GM23338 (cell line): ENCODE results near the gene C16orf86. TPM values are rescaled to one million over a fixed set of nuclear protein-coding genes. Genes with fewer than 3 reads are reported as not detected.

Experiments used
- ATAC-seq: fragments of 200-7000 bp; cut with Tn5 transposase; 3 replicates; pipeline ENCODE4 v1.9.1; 2020
- DNase-seq: peaks from one replicate; pipeline ENCODE4 v3.0.0-alpha.2; 2015; ENCODE audit warnings: low spot score
- H2AFZ ChIP-seq: fragments of 200-600 bp; sonication (generic); 2 replicates; pipeline ENCODE4 v1.8.0; 2016; ENCODE audit warnings: antibody characterized with exemption, mild to moderate bottlenecking, moderate library complexity
- H3F3A ChIP-seq: fragments of 200-600 bp; sonication (generic); replicated peaks from 2 replicates; pipeline ENCODE4 v1.8.0; 2017; ENCODE audit warnings: antibody characterized with exemption, mixed run types, low read depth
- H3K27ac ChIP-seq: fragments of 200-600 bp; sonication (generic); 2 replicates; pipeline ENCODE4 v1.6.1; 2016; ENCODE audit warnings: low read depth
- H3K27me3 ChIP-seq: fragments of 200-600 bp; sonication (generic); 2 replicates; pipeline ENCODE4 v1.8.0; 2016; ENCODE audit warnings: mild to moderate bottlenecking, mixed run types, moderate library complexity; ENCODE audit not compliant: insufficient read depth
- H3K36me3 ChIP-seq: fragments of 200-600 bp; sonication (generic); 2 replicates; pipeline ENCODE4 v1.8.0; 2016; ENCODE audit warnings: mild to moderate bottlenecking; ENCODE audit not compliant: insufficient read depth
- H3K4me1 ChIP-seq: fragments of 200-600 bp; sonication (generic); 2 replicates; pipeline ENCODE4 v1.8.0; 2016; ENCODE audit warnings: mild to moderate bottlenecking, moderate library complexity; ENCODE audit not compliant: insufficient read depth
- H3K4me2 ChIP-seq: fragments of 200-600 bp; sonication (generic); 2 replicates; pipeline ENCODE4 v1.7.1; 2017; ENCODE audit warnings: mixed run types
- H3K4me3 ChIP-seq: fragments of 200-600 bp; sonication (generic); 2 replicates; pipeline ENCODE4 v1.6.1; 2016; ENCODE audit warnings: mixed run types
- H3K79me2 ChIP-seq: fragments of 200-600 bp; sonication (generic); replicated peaks from 2 replicates; pipeline ENCODE4 v1.8.0; 2017; ENCODE audit warnings: mild to moderate bottlenecking; ENCODE audit not compliant: insufficient read depth
- H3K9me2 ChIP-seq: fragments of 200-600 bp; sonication (generic); 2 replicates; pipeline ENCODE4 v1.8.0; 2017; ENCODE audit not compliant: insufficient read depth
- H4K20me1 ChIP-seq: fragments of 200-600 bp; sonication (generic); replicated peaks from 2 replicates; pipeline ENCODE4 v1.8.0; 2017; ENCODE audit warnings: mild to moderate bottlenecking; ENCODE audit not compliant: insufficient read depth
- H3K27ac Mint-ChIP-seq: 2 replicates; pipeline ENCODE4 v1.8.0; 2020; ENCODE audit warnings: inconsistent platforms, mild to moderate bottlenecking, moderate library complexity, mixed read lengths
- H3K27me3 Mint-ChIP-seq: 3 replicates; pipeline ENCODE4 v1.8.0; 2022; ENCODE audit warnings: low read depth, mild to moderate bottlenecking, moderate library complexity, mixed read lengths, inconsistent platforms; ENCODE audit not compliant: insufficient read depth, poor library complexity
- H3K36me3 Mint-ChIP-seq: 3 replicates; pipeline ENCODE4 v1.8.0; 2021; ENCODE audit warnings: low read depth, mild to moderate bottlenecking, inconsistent platforms, moderate library complexity, mixed read lengths
- H3K4me1 Mint-ChIP-seq: 3 replicates; pipeline ENCODE4 v1.8.0; 2020; ENCODE audit warnings: mild to moderate bottlenecking, inconsistent platforms, mixed read lengths
- H3K4me3 Mint-ChIP-seq: 3 replicates; pipeline ENCODE4 v1.8.0; 2021; ENCODE audit warnings: moderate library complexity, mild to moderate bottlenecking, inconsistent platforms, mixed read lengths
- H3K9me3 Mint-ChIP-seq: 3 replicates; pipeline ENCODE4 v1.8.0; 2020; ENCODE audit warnings: moderate library complexity, mild to moderate bottlenecking, inconsistent platforms, mixed read lengths
- CREB1 ChIP-seq: fragments of 250-450 bp; sonication (Bioruptor Pico); IDR thresholded peaks from 2 replicates; pipeline ENCODE4 v1.5.0; 2020; ENCODE audit warnings: low read depth, mild to moderate bottlenecking, moderate library complexity
- CTCF ChIP-seq, 2 experiments: fragments of 200-600 bp in 1 of 2; sonication (generic) in 1 of 2; conservative IDR thresholded peaks; 2 replicates each; pipeline versions ENCODE4 v1.5.1 to v1.6.1; 2016 to 2017; ENCODE audit warnings: antibody characterized with exemption in 2 of 2, low read depth in 2 of 2, mild to moderate bottlenecking in 2 of 2, moderate library complexity in 1 of 2
- EZH2phosphoT487 ChIP-seq: fragments of 200-600 bp; sonication (generic); IDR thresholded peaks from one replicate; pipeline ENCODE4 v1.8.1; 2018; ENCODE audit warnings: antibody characterized with exemption; ENCODE audit not compliant: unreplicated experiment
- JUNB ChIP-seq: IDR thresholded peaks from one replicate; pipeline ENCODE4 v1.6.1; 2016; ENCODE audit warnings: antibody characterized with exemption; ENCODE audit not compliant: unreplicated experiment
- NANOG ChIP-seq: IDR thresholded peaks from 2 replicates; pipeline ENCODE4 v1.6.1; 2016; ENCODE audit warnings: antibody characterized with exemption, borderline replicate concordance
- POLR2AphosphoS5 ChIP-seq: IDR thresholded peaks from 2 replicates; pipeline ENCODE4 v1.6.1; 2016; ENCODE audit warnings: antibody characterized with exemption, low read depth
- ZNF114 ChIP-seq: fragments of 250-450 bp; sonication (Bioruptor Pico); IDR thresholded peaks from 2 replicates; pipeline ENCODE4 v1.5.0; 2020; ENCODE audit warnings: mild to moderate bottlenecking, moderate library complexity
- ZNF331 ChIP-seq: fragments of 250-450 bp; sonication (Bioruptor Pico); IDR thresholded peaks from 2 replicates; pipeline ENCODE4 v1.5.0; 2020; ENCODE audit warnings: low read depth, mild to moderate bottlenecking, moderate library complexity
- polyA plus RNA-seq: library from polyadenylated mRNA; unstranded; fragments of >200 nt; fragmentation: Nextera tagmentation; extraction: Ambion mirVana; gene quantifications from 2 replicates; pipeline ENCODE4 v1.2.1, GENCODE V29; 2016
- total RNA-seq: library from RNA; depleted of rRNA; stranded (reverse); fragments of >200 nt; shearing (Covaris generic); gene quantifications from 2 replicates; pipeline ENCODE4 v1.2.3, GENCODE V29; 2014

The C16orf86 gene
- total and polyA plus RNA-seq, 2 experiments from 2014 or later, result 0.87 to 1.1 TPM

DNA sequence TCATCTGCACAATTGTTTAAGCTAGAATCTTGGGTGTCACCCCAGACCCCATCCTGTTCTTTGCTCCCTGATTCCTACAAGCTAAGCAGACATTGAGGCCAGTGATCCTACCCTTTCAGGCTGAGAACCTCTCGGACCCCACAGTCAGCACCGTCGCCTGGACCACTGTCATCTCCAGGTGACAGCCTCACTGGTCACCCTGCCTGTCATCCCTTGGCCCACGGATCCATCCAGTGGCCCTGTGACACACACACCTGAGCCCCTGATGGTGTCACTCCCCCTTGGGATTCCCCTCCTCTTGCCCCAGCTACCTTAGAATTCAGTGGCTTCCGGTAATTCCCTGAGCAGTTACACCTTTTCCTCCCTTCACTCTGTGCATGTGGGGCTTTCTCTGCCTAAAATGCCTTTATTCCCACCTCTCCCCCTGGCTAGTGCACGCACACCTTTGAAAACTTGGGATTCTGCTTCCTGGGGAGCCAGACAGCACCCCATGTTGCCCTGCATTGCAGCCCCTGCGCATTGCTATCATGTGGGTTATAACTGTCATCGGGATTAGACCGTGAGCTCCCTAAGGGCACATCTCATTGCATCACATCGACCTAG lies 3.0 kb downstream of the C16orf86 start:
- DNase-seq, result no peak
- Mint-ChIP-seq H3K27me3 (peaks cover 29% of the 10 kb centered on the region), H3K36me3 (no peaks in the 10 kb centered on the region; the same call in 2 of the 3 replicates), H3K27ac (no peak overlapping the region), H3K4me1 (peaks cover 9% of the 10 kb centered on the region; the same call in 1 of the 3 replicates), H3K4me3 (no peak overlapping the region), H3K9me3 (no peaks in the 10 kb centered on the region)
- Histone ChIP-seq H3K27ac (no peak overlapping the region), H3K4me2 (no peak overlapping the region), H4K20me1 (no peaks in the 10 kb centered on the region; the same call in 1 of the 2 replicates), H3K4me3 (no peak overlapping the region), H3K79me2 (no peaks in the 10 kb centered on the region), H3K36me3 (no peaks in the 10 kb centered on the region), H3F3A (peaks cover 17% of the 10 kb centered on the region), H3K27me3 (peaks cover 10% of the 10 kb centered on the region), H3K4me1 (peaks cover 7% of the 10 kb centered on the region; the same call in 1 of the 2 replicates), H3K9me2 (no peaks in the 10 kb centered on the region), H2AFZ (no peak overlapping the region)
- no peak for ATAC-seq
- TF ChIP-seq CTCF (conservative IDR thresholded peaks at IDR 0.05; ENCODE audit: low read depth in 2 of 2), result no peak

DNA sequence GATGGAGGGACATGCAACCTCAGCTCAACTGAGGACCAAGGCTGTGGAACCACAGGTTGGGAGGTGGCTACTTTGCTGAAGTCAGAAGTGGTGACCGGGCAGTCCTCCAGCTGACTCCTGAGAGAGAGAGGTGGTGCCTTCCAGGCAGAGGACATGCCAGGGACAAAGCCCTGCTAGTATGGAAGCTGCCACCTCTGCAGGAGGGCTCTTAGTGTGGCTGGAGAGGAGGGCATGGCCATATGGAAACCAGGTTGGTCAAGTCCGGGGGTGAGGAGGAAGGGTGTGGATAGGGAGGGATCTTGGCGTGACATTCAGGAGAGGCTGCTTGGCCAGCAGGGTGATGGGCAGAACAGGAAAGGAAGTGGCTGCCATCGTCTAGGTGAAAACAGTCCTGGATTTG lies 5.7 kb downstream of the C16orf86 start:
- H3K4me3 Mint-ChIP-seq, result no peak overlapping the region
- ATAC-seq, result no peak
- H3K36me3 Mint-ChIP-seq, result no peaks in the 10 kb centered on the region

DNA sequence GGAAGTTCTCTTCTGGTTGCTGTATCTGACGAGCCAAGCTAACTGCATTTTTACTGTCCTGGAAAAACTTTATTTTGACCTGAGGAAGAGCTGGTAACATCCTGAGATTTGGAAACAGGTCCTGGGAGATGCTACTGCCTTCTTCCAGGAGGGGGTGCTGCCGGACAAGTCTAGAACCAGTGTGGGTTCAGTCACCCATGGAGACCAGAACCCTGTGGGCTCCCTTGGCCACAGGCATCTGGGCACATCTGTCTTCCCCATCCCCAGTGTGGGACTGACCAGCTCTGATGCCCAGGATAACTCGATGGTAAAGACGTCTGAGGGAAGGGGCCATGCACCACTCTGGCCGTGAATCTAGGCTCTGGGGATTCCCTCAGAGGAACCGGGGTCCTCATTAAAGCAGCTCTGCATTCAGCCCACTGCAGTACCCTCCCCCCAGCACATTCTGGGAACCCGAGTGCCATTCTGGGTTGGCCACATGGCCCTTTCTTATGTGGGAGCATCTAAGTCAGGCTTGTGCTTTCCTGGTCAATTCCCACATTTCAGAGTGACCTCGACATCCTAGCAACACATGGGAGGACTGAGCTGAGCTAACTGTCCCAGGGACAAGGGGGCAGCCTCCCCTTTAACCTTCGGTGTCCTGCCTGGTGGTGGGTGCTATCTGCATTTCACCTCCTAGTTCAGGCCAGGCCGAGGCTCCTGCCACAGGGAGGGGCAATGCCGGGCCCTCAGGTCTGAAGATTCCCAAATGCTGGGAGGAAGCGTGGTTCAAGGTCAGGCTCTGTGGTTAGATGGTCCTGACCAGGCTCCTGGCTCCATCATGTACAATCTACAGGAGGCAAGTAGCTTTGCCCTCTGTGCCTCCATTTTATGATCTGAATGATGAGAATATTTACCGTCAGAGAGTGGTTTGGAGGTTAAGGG lies 6.4 kb downstream of the C16orf86 start:
- Histone ChIP-seq H3K36me3 (no peaks in the 10 kb centered on the region), H3F3A (peaks cover 11% of the 10 kb centered on the region), H4K20me1 (no peaks in the 10 kb centered on the region; the same call in 1 of the 2 replicates), H3K79me2 (no peaks in the 10 kb centered on the region), H3K4me2 (no peak overlapping the region), H3K4me1 (no peaks in the 10 kb centered on the region), H3K4me3 (no peak overlapping the region), H3K9me2 (no peaks in the 10 kb centered on the region), H3K27me3 (no peaks in the 10 kb centered on the region), H2AFZ (no peak overlapping the region), H3K27ac (no peak overlapping the region)
- H3K4me3 Mint-ChIP-seq, result no peak overlapping the region
- no peaks in the 10 kb centered on the region for H3K9me3 Mint-ChIP-seq
- ATAC-seq (peak; percentile 55), DNase-seq (peak; percentile 87)
- H3K36me3 Mint-ChIP-seq, result no peaks in the 10 kb centered on the region
- H3K4me1 Mint-ChIP-seq, result 0 out of 3 replicates have a peak, but pooled peaks cover 3% of the 10 kb centered on the region
- no peak overlapping the region for H3K27ac Mint-ChIP-seq
- TF ChIP-seq ZNF114 (no peak), POLR2AphosphoS5 (peak; percentile 32; the same call in 1 of the 2 replicates), CTCF (conservative IDR thresholded peaks at IDR 0.05; ENCODE audit: low read depth in 2 of 2) (peak; percentile 84 to 94)
- H3K27me3 Mint-ChIP-seq, result peaks cover 24% of the 10 kb centered on the region

More for the DNA sequence above, 5.7 kb downstream of the C16orf86 start:
- 0 out of 3 replicates have a peak, but pooled peaks cover 3% of the 10 kb centered on the region for H3K4me1 Mint-ChIP-seq
- peaks cover 23% of the 10 kb centered on the region for H3K27me3 Mint-ChIP-seq
- Histone ChIP-seq H4K20me1 (no peaks in the 10 kb centered on the region; the same call in 1 of the 2 replicates), H3K79me2 (no peaks in the 10 kb centered on the region), H3K4me3 (no peak overlapping the region), H3F3A (peaks cover 11% of the 10 kb centered on the region), H3K27me3 (peaks cover under 1% of the 10 kb centered on the region; the same call in 1 of the 2 replicates), H3K4me1 (peaks cover 4% of the 10 kb centered on the region; the same call in 1 of the 2 replicates), H2AFZ (no peak overlapping the region), H3K9me2 (no peaks in the 10 kb centered on the region), H3K4me2 (no peak overlapping the region), H3K36me3 (no peaks in the 10 kb centered on the region), H3K27ac (no peak overlapping the region)
- DNase-seq, result peak; percentile 25
- no peak for TF ChIP-seq ZNF331
- no peak for TF ChIP-seq NANOG
- TF ChIP-seq CREB1 (CRISPR knock-in tag), result no peak
- TF ChIP-seq JUNB, result no peak
- TF ChIP-seq EZH2phosphoT487, result no peak
- H3K9me3 Mint-ChIP-seq, result no peaks in the 10 kb centered on the region
- no peak overlapping the region for H3K27ac Mint-ChIP-seq
